HepG2 (cell line): ENCODE results near the gene SNX22. TPM values are rescaled to one million over a fixed set of nuclear protein-coding genes. Genes with fewer than 3 reads are reported as not detected.

Experiments
- HOMEZ ChIP-seq: IDR thresholded peaks from 2 replicates; pipeline ENCODE4 v1.6.1; 2016; ENCODE audit warnings: low read depth
- MED8 ChIP-seq: sonication (generic); formaldehyde crosslinking; IDR thresholded peaks from 2 replicates; pipeline ENCODE4 v1.8.1; 2023; ENCODE audit warnings: mild to moderate bottlenecking, missing genetic modification reagents; ENCODE audit not compliant: insufficient replicate concordance
- MXI1 ChIP-seq: IDR thresholded peaks from 3 replicates; pipeline ENCODE4 v1.6.1; 2012; ENCODE audit warnings: low read depth, low read length, inconsistent platforms, borderline replicate concordance
- MYC ChIP-seq: sonication (generic); formaldehyde crosslinking; IDR thresholded peaks from 2 replicates; pipeline ENCODE4 v1.9.0; 2021; ENCODE audit warnings: missing genetic modification reagents, borderline replicate concordance
- NR1H2 ChIP-seq: sonication (generic); formaldehyde crosslinking; IDR thresholded peaks from 2 replicates; pipeline ENCODE4 v1.8.1; 2022; ENCODE audit warnings: low read depth, missing genetic modification reagents, borderline replicate concordance
- RERE ChIP-seq: IDR thresholded peaks from 2 replicates; pipeline ENCODE4 v1.6.1; 2016; ENCODE audit warnings: low read depth, missing genetic modification reagents, missing compliant biosample characterization
- SP140L ChIP-seq: sonication (generic); formaldehyde crosslinking; IDR thresholded peaks from 2 replicates; pipeline ENCODE4 v1.4.0; 2020; ENCODE audit warnings: missing genetic modification reagents, borderline replicate concordance
- TEF ChIP-seq: sonication (generic); formaldehyde crosslinking; IDR thresholded peaks from 2 replicates; pipeline ENCODE4 v1.5.0; 2020; ENCODE audit warnings: missing genetic modification reagents
- ZBTB4 ChIP-seq: sonication (generic); formaldehyde crosslinking; IDR thresholded peaks from 2 replicates; pipeline ENCODE4 v1.4.0; 2020; ENCODE audit warnings: missing genetic modification reagents, mild to moderate bottlenecking, borderline replicate concordance
- ZNF275 ChIP-seq: sonication (generic); formaldehyde crosslinking; IDR thresholded peaks from 2 replicates; pipeline ENCODE4 v1.8.0; 2022; ENCODE audit warnings: missing genetic modification reagents, mild to moderate bottlenecking, inconsistent platforms, borderline replicate concordance
- ZNF430 ChIP-seq: sonication (generic); formaldehyde crosslinking; IDR thresholded peaks from 2 replicates; pipeline ENCODE4 v1.9.0; 2021; ENCODE audit warnings: mild to moderate bottlenecking, missing genetic modification reagents
- ZNF552 ChIP-seq: sonication (generic); formaldehyde crosslinking; IDR thresholded peaks from 2 replicates; pipeline ENCODE4 v1.9.0; 2022; ENCODE audit warnings: missing genetic modification reagents, mild to moderate bottlenecking, borderline replicate concordance
- ZNF615 ChIP-seq: sonication (generic); formaldehyde crosslinking; IDR thresholded peaks from 2 replicates; pipeline ENCODE4 v1.5.0; 2020; ENCODE audit warnings: mild to moderate bottlenecking, missing genetic modification reagents, borderline replicate concordance
- ZNF746 ChIP-seq: sonication (generic); formaldehyde crosslinking; IDR thresholded peaks from 2 replicates; pipeline ENCODE4 v1.8.0; 2022; ENCODE audit warnings: mild to moderate bottlenecking, missing genetic modification reagents
- ZNF777 ChIP-seq: sonication (generic); formaldehyde crosslinking; IDR thresholded peaks from 2 replicates; pipeline ENCODE4 v1.4.0; 2020; ENCODE audit warnings: missing genetic modification reagents
- polyA plus RNA-seq, 8 experiments: library from polyadenylated mRNA; depleted of rRNA in 3 of 8; stranded (reverse) in 7 of 8; unstranded in 1 of 8; fragments of >200 nt; fragmentation: Illumina TruSeq in 4 of 8; extraction: Trizol in 4 of 8; gene quantifications; 2 replicates each; pipeline versions ENCODE4 v1.2.1 to v1.2.3, GENCODE V29; 2011 to 2016; ENCODE audit warnings: low read depth in 4 of 8, missing spikeins in 1 of 8, mixed read lengths in 1 of 8; ENCODE audit not compliant: insufficient read depth in 1 of 8
- total RNA-seq, 5 experiments: library from RNA; depleted of rRNA; stranded (reverse); fragments of >200 nt; fragmentation: Illumina TruSeq; extraction: Trizol; gene quantifications; 2 replicates each; pipeline ENCODE4 v1.2.3, GENCODE V29; 2016; ENCODE audit warnings: low read depth in 1 of 5

Gene SNX22
- total and polyA plus RNA-seq, 2 of the 13 experiments (the other 11 are each of a cell fraction or from before 2014, with no cell fraction given), result 2.3 to 5.5 TPM

- TF ChIP-seq ZBTB4 (CRISPR knock-in tag) (no peak), HOMEZ (CRISPR knock-in tag) (no peak), TEF (CRISPR knock-in tag) (0 out of 2 replicates have a peak, but pooled peaks have one; percentile 23), RERE (CRISPR knock-in tag) (no peak), NR1H2 (no peak), ZNF746 (0 out of 2 replicates have a peak, but pooled peaks have one; percentile 24), ZNF615 (CRISPR knock-in tag) (peak; percentile 92; the same call in 1 of the 2 replicates), MXI1 (peak; percentile 78; the same call in 1 of the 3 replicates), MYC (peak; percentile 81; the same call in 1 of the 2 replicates), MED8 (CRISPR knock-in tag) (peak; percentile 52), SP140L (no peak), ZNF777 (CRISPR knock-in tag) (no peak), ZNF552 (peak; percentile 47; the same call in 1 of the 2 replicates), ZNF430 (0 out of 2 replicates have a peak, but pooled peaks have one; percentile 52), ZNF275 (CRISPR knock-in tag) (peak; percentile 52; the same call in 1 of the 2 replicates)
Measured at GRCh38 chr15:64162869-64163658, 11.5 kb downstream of the SNX22 start, which contains the start of gene PPIB (continued).
